HepG2 (cell line): ENCODE data around the gene RARS1. TPM values are rescaled to one million over a fixed set of nuclear protein-coding genes. Genes with fewer than 3 reads are reported as not detected.

ENCODE experiments used
- ATAC-seq: fragments of 200-7000 bp; cut with Tn5 transposase; 3 replicates; pipeline ENCODE4 v1.9.1; 2020; ENCODE audit warnings: mild to moderate bottlenecking, moderate library complexity
- BruUV-seq: library from RNA; stranded (reverse); fragments of 400-500 nt; replicated peaks from 2 replicates; lab custom pipeline; 2021; lab: Mats Ljungman, UMichigan
- CTCF ChIA-PET: fragments of 300-600 bp; formaldehyde crosslinking; extraction: SDS; loops from one replicate; lab custom pipeline; 2021; ENCODE audit warnings: low total read pairs, inconsistent platforms, low intra/inter-chr PET ratio; lab: Yijun Ruan, JAX
- POLR2A ChIA-PET: fragments of 350-600 bp; sonication (Branson Sonifier 250); formaldehyde crosslinking; loops from one replicate; lab custom pipeline; 2020; ENCODE audit warnings: antibody characterized with exemption, inconsistent platforms; lab: Yijun Ruan, JAX
- DNase-seq: peaks from one replicate; pipeline ENCODE4 v3.0.0-alpha.2; 2015; ENCODE audit warnings: low spot score
- FAIRE-seq: peaks from 3 replicates; lab custom pipeline; 2011; peaks lifted over from hg19 to GRCh38; lab: Jason Lieb, UNC
- H2AFZ ChIP-seq: one replicate; pipeline ENCODE4 v1.6.1; 2011; ENCODE audit warnings: low read length, inconsistent platforms
- H3K27ac ChIP-seq: fragments of 300-600 bp; 3 replicates; pipeline ENCODE4 v1.8.0; 2011; ENCODE audit warnings: mixed run types, mild to moderate bottlenecking, mixed read lengths, low read length, inconsistent platforms; ENCODE audit not compliant: insufficient read depth; ENCODE audit errors: extremely low read length
- H3K27me3 ChIP-seq, 2 experiments: fragments of 200-600 bp in 1 of 2; 2 replicates in 1 of 2; 3 replicates in 1 of 2; pipeline versions ENCODE4 v1.6.0 to v1.8.0; 2011; ENCODE audit warnings: low read length in 2 of 2, mild to moderate bottlenecking in 2 of 2, moderate library complexity in 2 of 2, inconsistent platforms in 1 of 2; ENCODE audit not compliant: insufficient read depth in 2 of 2, control insufficient read depth in 1 of 2
- H3K36me3 ChIP-seq, 2 experiments: fragments of 200-600 bp in 1 of 2; replicated peaks in 1 of 2; 2 replicates in 1 of 2; 3 replicates in 1 of 2; pipeline versions ENCODE4 v1.5.1 to v1.8.0; 2011; ENCODE audit warnings: low read length in 2 of 2, inconsistent platforms in 1 of 2; ENCODE audit not compliant: insufficient read depth in 2 of 2, control insufficient read depth in 1 of 2
- H3K4me1 ChIP-seq: 2 replicates; pipeline ENCODE4 v1.5.1; 2012; ENCODE audit warnings: low read length, inconsistent platforms; ENCODE audit not compliant: insufficient read depth
- H3K4me2 ChIP-seq: 2 replicates; pipeline ENCODE4 v1.6.0; 2011; ENCODE audit warnings: low read depth, low read length, inconsistent platforms
- H3K4me3 ChIP-seq, 3 experiments: fragments of 200-600 bp in 1 of 3; sonication (generic), shearing (Covaris generic) in 1 of 3; replicated peaks in 1 of 3; 2 replicates each; pipeline ENCODE4 v1.5.1; 2011 to 2016; ENCODE audit warnings: low read length in 3 of 3, inconsistent platforms in 2 of 3, low read depth in 2 of 3, mild to moderate bottlenecking in 2 of 3, control low read depth in 1 of 3, mixed read lengths in 1 of 3; ENCODE audit not compliant: insufficient read depth in 1 of 3
- H3K79me2 ChIP-seq: one replicate; pipeline ENCODE4 v1.6.1; 2011; ENCODE audit warnings: low read length, inconsistent platforms; ENCODE audit not compliant: insufficient read depth
- H3K9ac ChIP-seq: 2 replicates; pipeline ENCODE4 v1.6.0; 2011; ENCODE audit warnings: mild to moderate bottlenecking, low read depth, low read length, inconsistent platforms; ENCODE audit not compliant: insufficient read depth
- H3K9me3 ChIP-seq: 2 replicates; pipeline ENCODE4 v1.5.1; 2012; ENCODE audit warnings: mild to moderate bottlenecking, low read length
- H4K20me1 ChIP-seq: 2 replicates; pipeline ENCODE4 v1.6.0; 2011; ENCODE audit warnings: inconsistent platforms, mild to moderate bottlenecking, low read length, moderate library complexity; ENCODE audit not compliant: insufficient read depth
- ADNP ChIP-seq: sonication (generic); formaldehyde crosslinking; IDR thresholded peaks from 2 replicates; pipeline ENCODE4 v1.4.0; 2020; ENCODE audit warnings: missing genetic modification reagents
- GLMP ChIP-seq: sonication (generic); formaldehyde crosslinking; IDR thresholded peaks from 2 replicates; pipeline ENCODE4 v1.9.0; 2021; ENCODE audit warnings: missing genetic modification reagents, mild to moderate bottlenecking, borderline replicate concordance
- ISL2 ChIP-seq: sonication (generic); formaldehyde crosslinking; IDR thresholded peaks from 2 replicates; pipeline ENCODE4 v1.5.0; 2020; ENCODE audit warnings: missing genetic modification reagents
- KDM1A ChIP-seq: IDR thresholded peaks from 2 replicates; pipeline ENCODE4 v1.6.1; 2016; ENCODE audit warnings: missing compliant biosample characterization
- MEIS1 ChIP-seq: sonication (generic); formaldehyde crosslinking; IDR thresholded peaks from 2 replicates; pipeline ENCODE4 v1.9.0; 2021; ENCODE audit warnings: mild to moderate bottlenecking, missing genetic modification reagents, moderate library complexity, borderline replicate concordance
- MTF1 ChIP-seq: sonication (generic); formaldehyde crosslinking; IDR thresholded peaks from 2 replicates; pipeline ENCODE4 v1.5.0; 2020; ENCODE audit warnings: missing genetic modification reagents
- NCOA2 ChIP-seq: sonication (generic); formaldehyde crosslinking; IDR thresholded peaks from 2 replicates; pipeline ENCODE4 v1.8.0; 2022; ENCODE audit warnings: inconsistent platforms
- ONECUT2 ChIP-seq: sonication (generic); formaldehyde crosslinking; IDR thresholded peaks from 2 replicates; pipeline ENCODE4 v1.4.0; 2020; ENCODE audit warnings: missing genetic modification reagents
- SUZ12 ChIP-seq: fragments of 150-350 bp; IDR thresholded peaks from 2 replicates; pipeline ENCODE4 v1.6.1; 2014; ENCODE audit warnings: low read depth, low read length
- YEATS2 ChIP-seq: sonication (generic); formaldehyde crosslinking; IDR thresholded peaks from 2 replicates; pipeline ENCODE4 v1.4.0; 2020; ENCODE audit warnings: missing genetic modification reagents, borderline replicate concordance
- ZIK1 ChIP-seq: sonication (generic); formaldehyde crosslinking; IDR thresholded peaks from 2 replicates; pipeline ENCODE4 v1.5.0; 2020; ENCODE audit warnings: mild to moderate bottlenecking, low read depth, missing genetic modification reagents, borderline replicate concordance
- ZNF282 ChIP-seq: fragments of 450-650 bp; IDR thresholded peaks from 2 replicates; pipeline ENCODE4 v1.6.1; 2018; ENCODE audit not compliant: partially characterized antibody
- WGBS: methylation state at CpG from one replicate; pipeline ENCODE4 v1.1.6; 2017; ENCODE audit warnings: low lambda C conversion rate; 5-methylcytosine and 5-hydroxymethylcytosine counted together
- in situ Hi-C: cut with HindIII; loops from 2 replicates; pipeline ENCODE4 v1.10.0; 2017; ENCODE audit warnings: low pct_unique_long_range_greater_than_20kb; ENCODE audit not compliant: extremely low pct_ligation_motif_present
- intact Hi-C: fragments of 100-400 bp; cut with micrococcal nuclease; formaldehyde crosslinking; loops from one replicate; pipeline ENCODE4 v1.10.0; 2022; ENCODE audit not compliant: unreplicated experiment
- polyA plus RNA-seq, 8 experiments: library from polyadenylated mRNA; depleted of rRNA in 3 of 8; stranded (reverse) in 7 of 8; unstranded in 1 of 8; fragments of >200 nt; fragmentation: Illumina TruSeq in 4 of 8; extraction: Trizol in 4 of 8; gene quantifications; 2 replicates each; pipeline versions ENCODE4 v1.2.1 to v1.2.3, GENCODE V29; 2011 to 2016; ENCODE audit warnings: low read depth in 4 of 8, missing spikeins in 1 of 8, mixed read lengths in 1 of 8; ENCODE audit not compliant: insufficient read depth in 1 of 8
- total RNA-seq, 5 experiments: library from RNA; depleted of rRNA; stranded (reverse); fragments of >200 nt; fragmentation: Illumina TruSeq; extraction: Trizol; gene quantifications; 2 replicates each; pipeline ENCODE4 v1.2.3, GENCODE V29; 2016; ENCODE audit warnings: low read depth in 1 of 5
- TF ChIP-seq, protein P1 (sequence below): sonication (generic); formaldehyde crosslinking; IDR thresholded peaks from 2 replicates; pipeline ENCODE4 v1.5.1; 2020; ENCODE audit warnings: missing genetic modification reagents, mild to moderate bottlenecking, borderline replicate concordance
- TF ChIP-seq, protein P2 (sequence below): IDR thresholded peaks from 2 replicates; pipeline ENCODE4 v1.6.1; 2016; ENCODE audit warnings: control low read depth

Gene RARS1
- total and polyA plus RNA-seq, 2 of the 13 experiments (the other 11 are each of a cell fraction or from before 2014, with no cell fraction given), result 54.6 to 170 TPM

DNA sequence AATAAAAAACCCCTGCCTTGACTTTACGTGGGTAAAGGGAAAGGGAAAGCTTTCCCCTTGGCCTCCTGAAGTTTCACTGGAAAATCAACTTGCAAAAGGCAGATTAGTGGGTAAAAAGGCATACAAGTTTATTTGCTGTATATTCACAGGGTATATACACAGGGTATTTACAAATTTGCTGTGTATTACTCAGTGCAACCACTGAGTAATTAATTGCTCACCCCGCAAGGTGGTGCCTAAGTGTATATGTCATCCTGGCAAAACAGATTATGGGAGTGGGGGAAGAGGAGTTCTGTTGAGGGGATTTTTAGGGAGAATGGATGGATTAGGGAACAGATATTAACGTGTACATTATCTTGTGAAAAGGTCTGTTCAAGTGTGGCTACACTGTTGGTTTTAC is 7.1 kb upstream of the RARS1 start:
- Histone ChIP-seq H3K36me3 (no peaks in the 10 kb centered on the region), H3K79me2 (no peaks in the 10 kb centered on the region), H3K27ac (no peak overlapping the region), H3K27me3 (no peaks in the 10 kb centered on the region), H3K4me3 (no peak overlapping the region), H3K9me3 (no peaks in the 10 kb centered on the region), H2AFZ (no peak overlapping the region), H3K4me2 (no peak overlapping the region), H3K9ac (no peak overlapping the region), H3K4me1 (peaks cover 16% of the 10 kb centered on the region), H4K20me1 (no peaks in the 10 kb centered on the region)
- intact Hi-C loops (no loop called here), in situ Hi-C loops (no loop called here)
- FAIRE-seq (no peak), ATAC-seq (no peak), DNase-seq (no peak)
- ChIA-PET CTCF (no interaction called here), POLR2A (no interaction called here)
- WGBS, result 63% methylated on average over 3 of the region's 3 CpGs
- no TSS peak for BruUV-seq
- no peak for TF ChIP-seq MTF1 (CRISPR knock-in tag)
- no peak for TF ChIP-seq ZNF282
- TF ChIP-seq YEATS2, result no peak
- no peak for TF ChIP-seq ISL2 (CRISPR knock-in tag)
- TF ChIP-seq GLMP, result no peak
- TF ChIP-seq ADNP (CRISPR knock-in tag), result no peak
- TF ChIP-seq MEIS1 (CRISPR knock-in tag), result no peak
- TF ChIP-seq, protein P1, sequence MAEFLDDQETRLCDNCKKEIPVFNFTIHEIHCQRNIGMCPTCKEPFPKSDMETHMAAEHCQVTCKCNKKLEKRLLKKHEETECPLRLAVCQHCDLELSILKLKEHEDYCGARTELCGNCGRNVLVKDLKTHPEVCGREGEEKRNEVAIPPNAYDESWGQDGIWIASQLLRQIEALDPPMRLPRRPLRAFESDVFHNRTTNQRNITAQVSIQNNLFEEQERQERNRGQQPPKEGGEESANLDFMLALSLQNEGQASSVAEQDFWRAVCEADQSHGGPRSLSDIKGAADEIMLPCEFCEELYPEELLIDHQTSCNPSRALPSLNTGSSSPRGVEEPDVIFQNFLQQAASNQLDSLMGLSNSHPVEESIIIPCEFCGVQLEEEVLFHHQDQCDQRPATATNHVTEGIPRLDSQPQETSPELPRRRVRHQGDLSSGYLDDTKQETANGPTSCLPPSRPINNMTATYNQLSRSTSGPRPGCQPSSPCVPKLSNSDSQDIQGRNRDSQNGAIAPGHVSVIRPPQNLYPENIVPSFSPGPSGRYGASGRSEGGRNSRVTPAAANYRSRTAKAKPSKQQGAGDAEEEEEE, result no peak
- TF ChIP-seq, protein P2, sequence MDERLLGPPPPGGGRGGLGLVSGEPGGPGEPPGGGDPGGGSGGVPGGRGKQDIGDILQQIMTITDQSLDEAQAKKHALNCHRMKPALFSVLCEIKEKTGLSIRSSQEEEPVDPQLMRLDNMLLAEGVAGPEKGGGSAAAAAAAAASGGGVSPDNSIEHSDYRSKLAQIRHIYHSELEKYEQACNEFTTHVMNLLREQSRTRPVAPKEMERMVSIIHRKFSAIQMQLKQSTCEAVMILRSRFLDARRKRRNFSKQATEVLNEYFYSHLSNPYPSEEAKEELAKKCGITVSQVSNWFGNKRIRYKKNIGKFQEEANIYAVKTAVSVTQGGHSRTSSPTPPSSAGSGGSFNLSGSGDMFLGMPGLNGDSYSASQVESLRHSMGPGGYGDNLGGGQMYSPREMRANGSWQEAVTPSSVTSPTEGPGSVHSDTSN (CRISPR knock-in tag), result no peak
- no peak for TF ChIP-seq ONECUT2 (CRISPR knock-in tag)
- TF ChIP-seq KDM1A (CRISPR knock-in tag), result no peak
- TF ChIP-seq NCOA2 (CRISPR knock-in tag), result no peak
- no peak for TF ChIP-seq SUZ12
- no peak for TF ChIP-seq ZIK1 (CRISPR knock-in tag)
